Thymus (tissue), 11 donors: Measurements from ENCODE around the gene RFPL3. TPM values are rescaled to one million over a fixed set of nuclear protein-coding genes. Genes with fewer than 3 reads are reported as not detected.

ENCODE experiments used
- DNase-seq, 9 donors: peaks; one replicate each; pipeline ENCODE4 v3.0.0-alpha.2; 2013; ENCODE audit warnings: low spot score in 9 of 9, low read depth in 6 of 9, missing footprints in 1 of 9
- H3K27ac ChIP-seq, 2 donors: one replicate each; pipeline ENCODE4 v1.5.1; 2013; ENCODE audit warnings: control low read depth in 1 of 2, low read depth in 1 of 2, low read length in 1 of 2, mild to moderate bottlenecking in 1 of 2, moderate library complexity in 1 of 2
- H3K27me3 ChIP-seq, 2 donors: one replicate each; pipeline ENCODE4 v1.5.1; 2013; ENCODE audit warnings: low read length in 1 of 2; ENCODE audit not compliant: control insufficient read depth in 2 of 2, insufficient read depth in 1 of 2
- H3K36me3 ChIP-seq, 2 donors: one replicate each; pipeline ENCODE4 v1.5.1; 2013; ENCODE audit warnings: low read length in 1 of 2, mild to moderate bottlenecking in 1 of 2, moderate library complexity in 1 of 2; ENCODE audit not compliant: control insufficient read depth in 2 of 2, insufficient read depth in 2 of 2
- H3K4me1 ChIP-seq, 2 donors: one replicate each; pipeline ENCODE4 v1.5.1; 2013; ENCODE audit warnings: low read length in 2 of 2; ENCODE audit not compliant: control insufficient read depth in 2 of 2, insufficient read depth in 2 of 2
- H3K4me3 ChIP-seq, 2 donors: one replicate each; pipeline ENCODE4 v1.5.1; 2013; ENCODE audit warnings: low read length in 2 of 2, control low read depth in 1 of 2, mild to moderate bottlenecking in 1 of 2
- H3K9me3 ChIP-seq, 2 donors: one replicate each; pipeline ENCODE4 v1.5.1; 2013; ENCODE audit warnings: low read length in 1 of 2, mild to moderate bottlenecking in 1 of 2; ENCODE audit not compliant: control insufficient read depth in 2 of 2, insufficient read depth in 1 of 2
- WGBS: extraction: QIAGEN DNeasy Blood & Tissue Kit; methylation state at CpG from one replicate; pipeline ENCODE4 v1.1.7; 2013; 5-methylcytosine and 5-hydroxymethylcytosine counted together
- polyA plus RNA-seq: library from polyadenylated mRNA; stranded (reverse); fragments of 200-250 nt; gene quantifications from one replicate; pipeline ENCODE4 v1.2.3, GENCODE V29; 2013
- total RNA-seq: library from RNA; stranded (reverse); fragments of 120-200 nt; gene quantifications from one replicate; pipeline ENCODE4 v1.2.4, GENCODE V29; 2013
- donor health status: healthy.

RFPL3 gene
- total and polyA plus RNA-seq, 2 donors: 0.11 TPM; not detected in 1

GRCh38 chr22:32389685-32390084 lies 32.0 kb downstream of the RFPL3 start:
- 93% methylated on average over 4 of the region's 4 CpGs for WGBS
- DNase-seq: peak in 2 of 9 donors; percentile 16 to 21
- Histone ChIP-seq H3K4me3 (no peak overlapping the region), H3K9me3 (no peaks in the 10 kb centered on the region), H3K27ac (no peak overlapping the region), H3K4me1 (no peaks in the 10 kb centered on the region), H3K36me3 (peaks cover 61 to 67% of the 10 kb centered on the region in 2 donors), H3K27me3 (no peaks in the 10 kb centered on the region)

- Histone ChIP-seq H3K4me3 (no peak overlapping the region), H3K27ac (no peak overlapping the region), H3K27me3 (no peaks in the 10 kb centered on the region), H3K4me1 (no peaks in the 10 kb centered on the region), H3K36me3 (peaks cover 61 to 66% of the 10 kb centered on the region in 2 donors), H3K9me3 (no peaks in the 10 kb centered on the region)
- DNase-seq: no peak
- 93% methylated on average over 5 of the region's 5 CpGs for WGBS
Observed at GRCh38 chr22:32395107-32395506, 37.4 kb downstream of the RFPL3 start.

- Histone ChIP-seq H3K4me3 (no peak overlapping the region), H3K27ac (no peak overlapping the region), H3K27me3 (no peaks in the 10 kb centered on the region), H3K9me3 (no peaks in the 10 kb centered on the region), H3K4me1 (no peaks in the 10 kb centered on the region), H3K36me3 (peaks cover 64 to 69% of the 10 kb centered on the region in 2 donors)
- no peak for DNase-seq
- 99% methylated on average over 1 of the region's 1 CpG for WGBS
Observed at GRCh38 chr22:32396255-32396654, 38.6 kb downstream of the RFPL3 start.

GRCh38 chr22:32396746-32397145 lies 39.1 kb downstream of the RFPL3 start:
- no peak overlapping the region for H3K4me3 ChIP-seq
- WGBS: 96% methylated on average over 5 of the region's 5 CpGs
- no peak for DNase-seq
- H3K27me3 ChIP-seq: no peaks in the 10 kb centered on the region
- no peaks in the 10 kb centered on the region for H3K4me1 ChIP-seq
- peaks cover 66 to 70% of the 10 kb centered on the region in 2 donors for H3K36me3 ChIP-seq
- H3K27ac ChIP-seq: no peak overlapping the region
- H3K9me3 ChIP-seq: no peaks in the 10 kb centered on the region

GRCh38 chr22:32401486-32401885 lies 43.8 kb downstream of the RFPL3 start:
- Histone ChIP-seq H3K36me3 (peaks cover 35 to 54% of the 10 kb centered on the region in 2 donors), H3K4me3 (no peak overlapping the region), H3K27ac (no peak overlapping the region), H3K9me3 (no peaks in the 10 kb centered on the region), H3K4me1 (no peaks in the 10 kb centered on the region), H3K27me3 (no peaks in the 10 kb centered on the region)
- DNase-seq: no peak
- 88% methylated on average over 4 of the region's 4 CpGs for WGBS

- H3K4me3 ChIP-seq: no peak overlapping the region
- DNase-seq: no peak
- H3K4me1 ChIP-seq: no peaks in the 10 kb centered on the region
- no peak overlapping the region for H3K27ac ChIP-seq
- no peaks in the 10 kb centered on the region for H3K27me3 ChIP-seq
- no peaks in the 10 kb centered on the region for H3K9me3 ChIP-seq
- peaks cover 43 to 48% of the 10 kb centered on the region in 2 donors for H3K36me3 ChIP-seq
- 97% methylated on average over 2 of the region's 2 CpGs for WGBS
Observed at GRCh38 chr22:32404021-32404420, 46.4 kb downstream of the RFPL3 start.

- Histone ChIP-seq H3K4me3 (no peak overlapping the region), H3K4me1 (peaks cover 11 to 13% of the 10 kb centered on the region in 2 donors), H3K27me3 (no peaks in the 10 kb centered on the region), H3K27ac (no peak overlapping the region), H3K36me3 (peaks cover 18 to 29% of the 10 kb centered on the region in 2 donors), H3K9me3 (no peaks in the 10 kb centered on the region)
- DNase-seq: peak in 1 of 9 donors; percentile 19
- 85% methylated on average over 3 of the region's 3 CpGs for WGBS
Observed at GRCh38 chr22:32407312-32407711, 49.6 kb downstream of the RFPL3 start.

- H3K9me3 ChIP-seq: no peaks in the 10 kb centered on the region
- no peaks in the 10 kb centered on the region for H3K27me3 ChIP-seq
- H3K4me3 ChIP-seq: no peak overlapping the region
- no peak for DNase-seq
- 49% methylated on average over 2 of the region's 2 CpGs for WGBS
- peaks cover 14 to 29% of the 10 kb centered on the region in 2 donors for H3K36me3 ChIP-seq
- peaks cover 11 to 13% of the 10 kb centered on the region in 2 donors for H3K4me1 ChIP-seq
- no peak overlapping the region for H3K27ac ChIP-seq
Observed at GRCh38 chr22:32407936-32408335, 50.3 kb downstream of the RFPL3 start.

- no peak overlapping the region for H3K27ac ChIP-seq
- H3K36me3 ChIP-seq: peaks cover 12 to 26% of the 10 kb centered on the region in 2 donors
- no peaks in the 10 kb centered on the region for H3K9me3 ChIP-seq
- peaks cover 11 to 13% of the 10 kb centered on the region in 2 donors for H3K4me1 ChIP-seq
- no peaks in the 10 kb centered on the region for H3K27me3 ChIP-seq
- DNase-seq: no peak
- WGBS: 94% methylated on average over 9 of the region's 9 CpGs
- no peak overlapping the region for H3K4me3 ChIP-seq
Observed at GRCh38 chr22:32409977-32410376, 52.3 kb downstream of the RFPL3 start.

GRCh38 chr22:32410459-32410858 lies 52.8 kb downstream of the RFPL3 start:
- Histone ChIP-seq H3K4me3 (no peak overlapping the region), H3K27me3 (no peaks in the 10 kb centered on the region), H3K27ac (no peak overlapping the region), H3K4me1 (peaks cover 11 to 13% of the 10 kb centered on the region in 2 donors), H3K36me3 (peaks cover 7 to 23% of the 10 kb centered on the region in 2 donors), H3K9me3 (no peaks in the 10 kb centered on the region)
- 97% methylated on average over 4 of the region's 4 CpGs for WGBS
- DNase-seq: no peak
